ENCODE results near the gene RALGAPA2. TPM values are rescaled to one million over a fixed set of nuclear protein-coding genes. Genes with fewer than 3 reads are reported as not detected.

The RALGAPA2 gene
- total RNA-seq, 2 donors from 2014 or later: 40.2 to 45.4 TPM

DNA sequence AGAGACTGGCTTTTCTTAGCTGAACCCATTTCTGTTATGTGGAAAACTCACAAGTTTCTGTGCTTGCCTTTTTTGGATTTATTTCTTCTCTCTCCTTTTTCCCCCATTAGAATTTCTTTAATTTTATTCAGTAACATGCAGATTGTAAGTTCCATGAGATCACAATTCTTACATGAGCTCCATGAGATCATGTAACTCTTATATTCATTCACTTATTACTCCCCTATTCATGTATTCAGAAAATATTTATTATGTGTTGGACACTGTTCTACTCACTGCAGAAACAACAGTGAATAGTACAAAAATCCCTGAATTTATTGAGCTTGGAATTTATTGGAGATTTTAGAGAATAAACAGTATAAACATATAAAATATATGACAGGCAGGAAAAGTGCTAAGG, 238.8 kb downstream of the RALGAPA2 start:
- Histone ChIP-seq H3K27me3 (no peaks in the 10 kb centered on the region), H3K27ac (no peak overlapping the region), H3K4me1 (peaks cover 5% of the 10 kb centered on the region), H3K9me3 (no peaks in the 10 kb centered on the region), H3K4me3 (no peak overlapping the region), H3K36me3 (replicated peaks in 1 of 2; ENCODE audit: insufficient read depth in 1 of 2, low read depth in 2 of 2) (no peaks in the 10 kb centered on the region)
- intact Hi-C loops (cut with DNase I): no loop called here
- no peak for DNase-seq
- TF ChIP-seq POLR2A (IDR thresholded peaks at IDR 0.05): no peak
- TF ChIP-seq, protein P1, sequence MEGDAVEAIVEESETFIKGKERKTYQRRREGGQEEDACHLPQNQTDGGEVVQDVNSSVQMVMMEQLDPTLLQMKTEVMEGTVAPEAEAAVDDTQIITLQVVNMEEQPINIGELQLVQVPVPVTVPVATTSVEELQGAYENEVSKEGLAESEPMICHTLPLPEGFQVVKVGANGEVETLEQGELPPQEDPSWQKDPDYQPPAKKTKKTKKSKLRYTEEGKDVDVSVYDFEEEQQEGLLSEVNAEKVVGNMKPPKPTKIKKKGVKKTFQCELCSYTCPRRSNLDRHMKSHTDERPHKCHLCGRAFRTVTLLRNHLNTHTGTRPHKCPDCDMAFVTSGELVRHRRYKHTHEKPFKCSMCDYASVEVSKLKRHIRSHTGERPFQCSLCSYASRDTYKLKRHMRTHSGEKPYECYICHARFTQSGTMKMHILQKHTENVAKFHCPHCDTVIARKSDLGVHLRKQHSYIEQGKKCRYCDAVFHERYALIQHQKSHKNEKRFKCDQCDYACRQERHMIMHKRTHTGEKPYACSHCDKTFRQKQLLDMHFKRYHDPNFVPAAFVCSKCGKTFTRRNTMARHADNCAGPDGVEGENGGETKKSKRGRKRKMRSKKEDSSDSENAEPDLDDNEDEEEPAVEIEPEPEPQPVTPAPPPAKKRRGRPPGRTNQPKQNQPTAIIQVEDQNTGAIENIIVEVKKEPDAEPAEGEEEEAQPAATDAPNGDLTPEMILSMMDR (IDR thresholded peaks at IDR 0.05): no peak
- ATAC-seq: no peak

DNA sequence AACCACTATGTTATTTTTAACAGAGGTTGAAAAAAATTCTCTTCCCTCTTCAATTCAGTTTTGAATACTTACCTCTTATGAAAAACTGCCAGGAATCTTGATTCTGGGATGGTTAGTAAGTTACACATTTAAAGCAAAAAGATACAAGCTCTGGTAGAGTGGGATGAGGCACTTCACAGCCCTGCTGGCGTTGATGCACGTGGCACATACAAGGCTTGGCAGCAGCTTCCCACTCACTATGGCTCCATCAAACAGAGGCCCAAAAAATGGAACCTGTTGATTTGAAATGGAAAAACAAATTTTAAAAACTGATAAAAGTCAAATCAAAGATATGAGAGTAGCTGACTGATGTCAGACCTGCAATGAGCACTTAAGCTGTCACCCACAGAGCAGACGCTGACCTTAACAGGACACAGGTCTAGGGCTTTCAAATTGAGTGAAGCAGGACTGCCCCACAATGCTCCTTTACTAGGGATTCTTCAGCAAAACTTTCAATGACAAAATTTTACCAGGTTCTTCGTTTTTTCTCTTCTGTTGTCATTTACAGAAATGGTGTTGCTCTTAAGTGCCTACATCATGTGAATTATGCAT, 239.7 kb downstream of the RALGAPA2 start:
- Histone ChIP-seq H3K4me3 (no peak overlapping the region), H3K9me3 (no peaks in the 10 kb centered on the region), H3K27ac (no peak overlapping the region), H3K4me1 (peaks cover 5% of the 10 kb centered on the region), H3K36me3 (replicated peaks in 1 of 2; ENCODE audit: insufficient read depth in 1 of 2, low read depth in 2 of 2) (no peaks in the 10 kb centered on the region), H3K27me3 (no peaks in the 10 kb centered on the region)
- TF ChIP-seq POLR2A (IDR thresholded peaks at IDR 0.05): no peak
- TF ChIP-seq, protein P1 (IDR thresholded peaks at IDR 0.05): no peak
- no peak for DNase-seq
- WGBS, 2 donors: 61 to 63% methylated on average over 4 of the region's 4 CpGs
- no peak for ATAC-seq
- intact Hi-C loops (cut with DNase I): no loop called here

DNA sequence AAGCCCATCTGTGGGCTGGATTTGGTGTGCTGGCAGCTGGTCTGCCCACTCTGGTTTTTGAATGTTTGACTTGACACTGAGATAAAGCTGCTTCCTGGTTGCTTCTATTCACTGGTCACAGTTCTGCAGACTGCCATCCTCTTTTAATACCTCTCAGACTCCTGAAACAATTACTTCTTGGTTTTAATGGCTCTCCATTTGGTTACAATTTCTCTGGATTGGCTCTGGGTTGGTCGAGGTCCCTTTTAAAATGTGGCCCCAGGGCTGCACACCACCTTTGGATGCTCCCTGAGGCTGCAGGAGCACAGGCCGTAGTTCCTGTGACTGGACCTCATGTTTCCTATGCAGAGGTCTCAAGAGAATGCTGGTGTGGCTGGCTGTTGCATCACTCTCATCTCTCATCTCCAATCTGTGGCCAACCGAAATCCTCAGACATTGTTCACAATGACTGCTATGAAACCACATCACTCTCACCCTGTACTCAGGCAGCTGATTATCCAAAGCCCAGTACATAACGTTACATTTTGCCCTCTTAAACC, 246.0 kb downstream of the RALGAPA2 start:
- H3K27ac ChIP-seq: no peak overlapping the region
- H3K9me3 ChIP-seq: no peaks in the 10 kb centered on the region
- H3K27me3 ChIP-seq: no peaks in the 10 kb centered on the region
- 71 to 74% methylated on average over 4 of the region's 4 CpGs for WGBS, 2 donors
- H3K4me1 ChIP-seq: peaks cover 5% of the 10 kb centered on the region
- H3K36me3 ChIP-seq (replicated peaks in 1 of 2; ENCODE audit: insufficient read depth in 1 of 2, low read depth in 2 of 2): no peaks in the 10 kb centered on the region
- intact Hi-C loops (cut with DNase I): no loop called here
- H3K4me3 ChIP-seq: no peak overlapping the region
- no peak for ATAC-seq
- TF ChIP-seq, protein P1 (IDR thresholded peaks at IDR 0.05): no peak
- TF ChIP-seq POLR2A (IDR thresholded peaks at IDR 0.05): no peak
- no peak for DNase-seq

DNA sequence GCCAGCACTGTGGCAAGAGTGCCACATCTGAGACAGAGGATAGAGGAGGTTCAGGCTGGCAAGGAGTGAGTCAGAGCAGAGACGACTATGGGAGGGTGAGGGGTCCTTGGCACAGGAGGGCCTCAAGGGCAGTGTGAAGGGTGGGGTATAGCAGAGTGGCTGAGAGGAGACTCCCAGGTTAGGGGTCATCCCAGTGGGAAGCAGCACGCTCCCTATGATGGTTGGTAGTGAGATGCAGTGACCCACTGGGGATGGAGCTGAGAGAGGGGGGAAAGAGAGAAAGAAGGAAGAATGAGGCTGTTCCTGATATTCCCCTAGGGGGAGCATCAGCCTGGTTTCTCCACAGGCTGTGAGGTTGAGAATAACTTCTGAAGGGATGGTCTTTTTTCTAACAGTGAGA, 247.2 kb downstream of the RALGAPA2 start:
- no peaks in the 10 kb centered on the region for H3K9me3 ChIP-seq
- H3K4me1 ChIP-seq: peaks cover 3% of the 10 kb centered on the region
- DNase-seq (no peak), ATAC-seq (no peak)
- no peaks in the 10 kb centered on the region for H3K36me3 ChIP-seq (replicated peaks in 1 of 2; ENCODE audit: insufficient read depth in 1 of 2, low read depth in 2 of 2)
- no peak overlapping the region for H3K27ac ChIP-seq
- no peaks in the 10 kb centered on the region for H3K27me3 ChIP-seq
- intact Hi-C loops (cut with DNase I): no loop called here
- TF ChIP-seq, protein P1 (IDR thresholded peaks at IDR 0.05): no peak
- no peak for TF ChIP-seq POLR2A (IDR thresholded peaks at IDR 0.05)
- H3K4me3 ChIP-seq: no peak overlapping the region
- 94 to 96% methylated on average over 2 of the region's 2 CpGs for WGBS, 2 donors

DNA sequence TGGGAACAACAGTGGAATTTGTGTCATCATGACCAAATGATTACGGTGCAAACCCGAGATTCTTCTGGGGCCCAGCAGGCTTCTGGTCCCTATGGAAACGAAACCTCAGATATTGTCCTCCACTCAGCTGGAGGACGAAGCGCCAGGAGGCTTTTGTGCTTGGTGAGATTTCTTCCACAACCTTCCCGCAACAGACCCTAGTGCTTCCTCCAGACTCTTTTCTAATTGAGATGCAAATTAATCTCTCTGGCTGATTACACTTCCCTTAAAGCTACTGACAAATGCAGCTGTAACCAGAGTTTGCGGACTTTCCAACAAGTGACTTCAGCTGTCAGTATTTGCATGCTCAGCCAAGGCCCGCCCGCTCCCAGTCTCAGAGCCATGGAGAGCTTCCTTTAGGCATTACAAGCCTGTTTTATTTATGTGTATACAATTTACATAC, 248.5 kb downstream of the RALGAPA2 start:
- no peak for TF ChIP-seq POLR2A (IDR thresholded peaks at IDR 0.05)
- TF ChIP-seq, protein P1 (IDR thresholded peaks at IDR 0.05): no peak
- no peaks in the 10 kb centered on the region for H3K4me1 ChIP-seq
- H3K9me3 ChIP-seq: no peaks in the 10 kb centered on the region
- intact Hi-C loops (cut with DNase I): no loop called here
- 88 to 89% methylated on average over 9 of the region's 9 CpGs for WGBS, 2 donors
- H3K27ac ChIP-seq: no peak overlapping the region
- no peaks in the 10 kb centered on the region for H3K36me3 ChIP-seq (replicated peaks in 1 of 2; ENCODE audit: insufficient read depth in 1 of 2, low read depth in 2 of 2)
- no peak overlapping the region for H3K4me3 ChIP-seq
- no peak for DNase-seq
- ATAC-seq: no peak
- H3K27me3 ChIP-seq: no peaks in the 10 kb centered on the region

Measured in body of pancreas (tissue), 4 donors.